ENCODE results near the gene TFF2. TPM values are rescaled to one million over a fixed set of nuclear protein-coding genes. Genes with fewer than 3 reads are reported as not detected.

The TFF2 gene, protein sequence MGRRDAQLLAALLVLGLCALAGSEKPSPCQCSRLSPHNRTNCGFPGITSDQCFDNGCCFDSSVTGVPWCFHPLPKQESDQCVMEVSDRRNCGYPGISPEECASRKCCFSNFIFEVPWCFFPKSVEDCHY
- polyA plus RNA-seq (ENCODE audit: insufficient read length): not detected

DNA sequence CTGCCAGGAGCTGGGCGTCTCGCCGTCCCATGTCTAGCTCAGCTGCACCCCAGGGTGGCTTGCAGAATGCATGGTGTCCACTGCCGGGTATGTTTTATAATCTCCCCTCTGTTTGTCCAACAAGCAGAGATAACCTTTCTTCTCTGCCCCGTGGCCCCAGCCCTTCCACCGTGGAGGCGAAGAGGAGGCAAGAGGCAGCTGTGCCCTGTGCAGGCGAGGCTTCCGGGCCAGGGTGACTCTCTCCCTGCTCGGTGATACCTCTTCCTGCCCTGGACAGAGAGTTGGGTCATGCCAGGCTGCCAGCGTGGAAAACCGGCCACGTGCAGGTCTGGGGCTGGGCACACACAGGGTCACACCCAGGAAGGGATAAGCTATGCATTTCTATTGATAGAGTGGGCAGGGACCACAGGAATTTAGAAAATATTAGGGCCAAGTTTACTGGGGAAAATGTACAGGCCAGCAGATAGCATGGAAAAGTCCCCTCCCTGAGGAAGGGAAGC, at the start of gene TFF2:
Gene TFF2 (minus strand): TSS at position 68 of the 500 bp plus-strand sequence. CDS start 37 bp downstream, at position 31.
- DNase-seq (ENCODE audit: low read depth): no peak

DNA sequence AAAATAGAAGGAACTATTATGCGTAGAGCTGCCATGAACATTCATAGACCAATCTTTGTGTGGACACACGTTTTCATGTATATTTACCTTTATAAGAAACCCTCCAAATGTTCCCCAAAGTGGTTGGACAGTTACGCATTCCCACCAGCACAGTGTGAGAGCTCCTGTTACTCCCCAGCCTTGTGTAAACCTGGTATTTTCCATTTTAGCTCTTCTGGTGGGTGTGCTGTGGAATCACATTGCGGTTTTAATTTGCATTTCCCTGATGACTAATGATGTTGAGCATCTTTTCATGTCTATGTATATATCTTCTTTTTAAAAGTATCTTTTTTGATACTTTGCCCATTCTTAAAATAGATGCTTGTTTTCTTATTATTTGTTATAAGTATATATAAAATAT, 49.7 kb upstream of the TFF2 start:
- no peak for DNase-seq (ENCODE audit: low read depth)

DNA sequence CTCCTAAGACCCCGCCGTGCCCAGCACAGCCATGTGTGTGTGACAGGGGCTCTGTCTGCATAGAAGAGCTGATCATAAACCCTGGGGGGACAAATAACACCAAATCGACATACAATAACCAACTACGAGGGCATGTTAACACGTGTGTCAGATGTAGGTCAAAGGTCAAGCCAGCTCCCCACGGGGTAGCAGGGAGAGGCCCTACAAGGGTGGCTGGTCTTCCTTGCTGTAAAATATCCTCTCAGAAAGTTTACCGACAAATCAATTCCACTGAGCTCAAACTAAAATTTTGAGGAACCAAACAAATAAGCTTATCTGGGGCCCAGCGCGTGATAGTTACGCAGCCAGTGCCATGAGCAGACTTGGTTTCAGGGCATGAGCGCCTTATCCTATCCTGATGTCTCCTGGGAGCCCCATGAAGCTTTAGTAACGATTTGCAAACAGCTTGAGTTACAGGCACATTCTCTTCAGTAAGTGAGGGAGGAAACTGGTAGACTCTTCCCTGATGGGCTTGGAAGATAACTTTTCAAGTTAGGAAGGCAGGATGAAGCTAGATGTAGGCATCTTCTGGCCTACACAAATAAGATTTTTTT, 47.7 kb upstream of the TFF2 start:
- DNase-seq (ENCODE audit: low read depth): no peak

DNA sequence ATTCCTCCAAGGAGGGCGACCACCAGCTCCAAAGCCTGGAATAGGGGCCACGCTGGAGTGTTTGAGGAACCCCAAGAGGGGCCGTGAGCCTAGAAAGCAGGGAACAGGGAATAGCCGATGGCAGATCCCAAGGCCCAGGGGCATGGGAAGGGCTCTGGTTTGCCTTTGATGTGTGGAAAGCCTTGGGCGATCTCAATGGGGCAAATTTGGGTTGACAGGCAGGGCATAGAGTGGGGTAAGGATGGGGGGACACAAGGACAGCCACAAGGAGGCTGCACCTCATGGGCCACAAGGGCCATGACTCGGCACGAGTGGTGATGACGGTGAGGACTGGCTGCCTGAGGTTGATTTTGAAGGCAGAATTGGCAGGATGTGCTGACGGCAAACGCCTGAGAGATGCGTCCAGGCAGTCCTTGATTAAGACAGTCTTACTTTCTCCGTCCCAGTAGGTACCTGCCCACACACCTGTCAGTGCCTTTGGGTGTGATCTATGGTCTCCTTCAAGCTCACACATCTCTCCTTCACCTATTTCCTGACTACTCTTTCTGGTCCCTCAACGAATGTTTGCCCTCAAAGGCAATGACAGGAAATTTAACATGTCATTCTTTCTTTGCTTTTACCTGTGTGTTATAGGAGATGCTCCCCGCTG, 47.1 kb upstream of the TFF2 start:
- DNase-seq (ENCODE audit: low read depth): no peak

DNA sequence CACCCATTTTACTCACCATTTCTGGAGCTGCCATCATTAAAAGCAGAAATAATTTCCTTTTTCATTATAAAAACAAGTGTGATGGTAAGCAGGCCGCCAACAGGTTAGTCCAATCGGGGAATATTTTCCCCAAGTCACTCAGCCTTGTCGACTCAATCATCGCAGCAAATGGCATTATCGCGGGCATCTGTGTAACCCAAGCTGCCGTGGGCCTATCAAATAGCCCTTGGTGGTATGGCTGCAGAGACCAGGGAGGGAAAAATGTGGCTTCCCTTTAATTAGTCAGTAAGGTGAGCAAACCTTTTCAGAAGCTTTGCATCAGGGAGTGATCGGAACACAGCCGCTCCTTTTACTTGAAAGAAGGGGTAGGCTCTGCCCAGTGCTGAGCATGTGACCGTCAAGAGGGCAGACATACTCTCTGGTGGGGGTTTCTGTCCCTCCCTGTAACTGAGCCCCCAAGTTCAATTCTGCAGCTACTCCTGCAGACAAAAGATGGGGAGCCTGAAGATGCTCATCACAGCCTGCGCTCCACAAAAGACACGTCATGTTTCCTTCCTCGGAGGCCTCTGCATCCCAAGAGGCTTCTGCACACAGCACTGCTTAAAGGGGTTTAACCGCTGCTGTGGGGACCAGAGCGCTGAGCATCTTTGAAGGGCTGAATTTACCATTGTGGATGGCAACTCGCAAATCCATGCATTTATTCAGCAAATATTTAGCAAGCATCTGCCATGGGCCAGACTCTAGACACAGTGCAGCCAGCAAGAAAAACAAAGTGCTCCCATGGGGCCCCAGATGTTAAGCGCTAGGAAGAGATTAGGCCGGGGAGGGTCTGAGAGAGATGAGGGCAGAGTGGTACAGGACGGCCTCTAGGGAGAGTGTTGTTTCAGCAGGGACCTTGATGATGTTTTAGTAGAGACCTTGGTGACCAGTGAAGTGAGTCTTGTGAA, 46.3 kb upstream of the TFF2 start:
- DNase-seq (ENCODE audit: low read depth): no peak

DNA sequence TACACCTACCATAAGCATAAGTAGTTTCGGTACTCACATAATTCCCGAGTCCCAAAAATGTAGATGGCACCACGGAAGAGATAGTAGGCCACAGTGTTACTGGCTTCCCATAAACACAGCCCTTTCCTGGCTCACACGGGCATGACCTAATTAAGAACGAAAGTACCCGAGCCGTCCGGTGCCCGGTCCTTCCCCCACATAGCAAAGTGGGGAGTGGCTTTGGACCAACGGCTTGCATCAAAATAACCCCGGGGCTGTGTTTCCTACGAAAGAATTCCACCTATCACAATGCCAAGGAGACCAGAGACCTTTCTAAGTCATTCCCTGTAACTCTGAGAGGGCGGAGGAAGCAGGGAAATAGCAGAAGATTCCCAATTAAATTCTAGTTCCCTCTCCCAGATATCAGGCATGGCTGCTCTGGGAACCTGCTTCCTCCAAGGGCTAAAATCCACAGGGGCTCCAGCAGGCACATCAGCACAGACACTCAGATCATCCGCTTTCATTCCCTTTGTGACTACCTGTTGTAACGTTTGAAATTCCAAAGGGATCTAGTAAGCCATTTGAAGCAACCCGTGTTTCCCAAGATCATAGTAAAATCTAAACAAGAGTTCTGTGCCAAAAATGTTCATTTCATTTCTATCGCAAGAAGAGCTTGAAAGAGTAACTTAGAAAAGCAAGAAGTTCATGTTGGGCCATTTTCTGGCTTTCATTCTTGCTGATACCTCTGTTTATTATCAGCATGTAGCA, 45.3 kb upstream of the TFF2 start, which contains the start of gene TMPRSS3:
Gene TMPRSS3 (minus strand): TSS at position 148 of the 747 bp plus-strand sequence. CDS start 635 bp downstream, outside the sequence.
- no peak for DNase-seq (ENCODE audit: low read depth)

DNA sequence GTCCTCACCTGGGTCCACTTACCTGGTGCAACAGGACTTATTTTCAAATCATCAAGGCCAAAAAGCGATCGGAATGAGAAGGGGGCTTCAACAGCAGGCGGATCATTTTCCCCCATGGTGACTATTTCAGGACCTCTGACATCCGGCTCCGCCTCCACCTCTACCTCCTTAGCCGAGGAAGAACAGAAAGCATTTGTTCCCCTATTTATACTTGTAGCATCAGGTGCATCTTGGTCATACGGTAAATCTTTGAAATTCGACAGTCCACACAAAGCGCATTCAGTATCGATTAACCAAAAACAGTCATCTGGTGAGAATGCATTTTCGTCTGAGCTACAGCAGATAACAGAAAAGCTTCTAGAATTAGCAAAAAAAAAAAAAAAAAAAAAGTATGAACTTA, 44.5 kb upstream of the TFF2 start:
- DNase-seq (ENCODE audit: low read depth): no peak

DNA sequence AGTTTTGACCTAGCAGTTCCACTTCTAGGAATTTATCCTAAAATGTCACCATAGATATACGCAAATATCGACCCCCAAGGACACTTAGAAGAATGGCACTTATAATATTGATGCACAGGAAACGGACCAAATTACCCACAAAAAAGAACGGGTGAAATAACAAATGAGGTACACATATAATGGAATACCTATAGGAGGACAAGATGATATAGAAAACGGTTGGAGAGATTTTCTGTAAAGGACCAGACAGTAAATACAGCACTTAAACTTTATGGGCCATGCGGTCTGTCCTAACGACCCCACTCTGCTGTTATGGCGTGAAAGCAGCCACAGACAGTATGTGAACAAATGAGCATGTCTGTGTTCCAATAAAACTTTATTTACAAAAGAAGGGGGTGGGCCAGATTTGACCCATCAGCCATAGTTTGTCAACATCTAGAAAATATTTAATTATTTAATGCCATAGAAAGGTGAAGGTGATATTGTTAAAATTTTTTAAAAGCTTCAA, 42.7 kb upstream of the TFF2 start:
- no peak for DNase-seq (ENCODE audit: low read depth)

DNA sequence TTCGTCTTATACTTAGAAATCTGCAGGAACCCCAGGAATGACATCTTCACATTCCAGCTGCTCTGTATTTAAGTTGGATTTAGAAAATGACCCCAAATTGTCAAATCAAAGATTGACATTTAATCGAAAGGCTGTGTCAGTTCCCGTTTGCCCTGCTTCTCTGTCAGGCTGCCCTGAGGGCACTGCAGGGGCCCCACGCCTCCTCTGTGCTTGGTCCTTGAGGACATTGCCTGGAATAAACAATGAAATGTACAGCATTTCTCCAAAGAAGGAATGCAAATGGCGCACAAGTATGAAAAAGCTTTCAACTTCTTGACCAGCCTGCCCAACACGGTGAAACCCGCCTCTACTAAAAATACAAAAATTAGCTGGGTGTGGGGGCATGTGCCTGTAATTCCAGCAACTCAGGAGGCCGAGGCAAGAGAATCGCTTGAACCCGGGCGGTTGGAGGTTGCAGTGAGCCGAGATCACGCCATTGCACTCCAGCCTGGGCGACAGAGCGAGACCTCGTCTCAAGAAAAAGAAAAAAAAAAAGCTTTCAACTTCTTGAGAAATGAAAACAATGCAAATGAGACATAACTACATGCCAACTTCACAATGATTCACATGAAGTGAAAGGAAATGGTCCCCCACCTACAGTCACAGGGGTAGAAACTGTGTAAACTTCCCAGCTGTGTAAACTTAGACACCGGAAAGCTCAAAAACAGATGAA, 42.1 kb upstream of the TFF2 start:
- no peak for DNase-seq (ENCODE audit: low read depth)

DNA sequence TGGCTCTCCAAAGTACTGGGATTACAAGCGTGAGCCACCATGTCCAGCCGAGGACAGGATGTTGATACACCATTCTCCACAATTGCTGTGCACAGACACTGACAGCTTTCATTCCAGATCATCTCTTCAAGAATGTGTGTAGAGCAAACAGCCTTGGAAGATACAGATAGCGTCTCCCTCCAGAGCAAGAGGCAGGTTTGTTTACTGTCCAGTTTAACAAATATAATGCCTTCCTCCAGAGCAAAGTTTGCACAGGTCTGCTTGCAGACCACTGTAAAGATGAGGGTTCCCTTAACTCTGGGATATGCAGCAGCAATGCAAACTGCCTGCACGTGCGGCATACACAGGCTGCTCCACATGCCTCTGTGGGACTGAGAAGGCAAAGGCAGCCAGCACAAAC, 40.5 kb upstream of the TFF2 start:
- no peak for DNase-seq (ENCODE audit: low read depth)

DNA sequence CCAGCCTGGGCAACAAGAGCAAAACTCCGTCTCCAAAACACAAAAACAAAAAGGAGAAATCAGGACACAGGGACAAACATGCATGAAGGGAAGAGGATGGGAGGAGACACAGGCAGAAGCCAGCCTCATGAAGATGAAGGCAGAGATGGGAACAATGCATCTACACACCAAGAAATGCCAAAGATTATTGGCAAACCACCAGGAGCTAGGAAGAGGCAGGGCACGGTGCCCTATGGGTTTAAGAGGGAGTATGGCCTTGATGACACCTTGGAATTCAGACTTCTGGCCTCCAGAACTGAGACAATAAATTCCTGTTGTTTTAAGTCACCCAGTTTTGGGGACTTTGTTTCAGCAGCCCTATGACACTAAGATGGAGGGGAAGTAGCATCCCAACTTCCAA, 39.9 kb upstream of the TFF2 start:
- no peak for DNase-seq (ENCODE audit: low read depth)

DNA sequence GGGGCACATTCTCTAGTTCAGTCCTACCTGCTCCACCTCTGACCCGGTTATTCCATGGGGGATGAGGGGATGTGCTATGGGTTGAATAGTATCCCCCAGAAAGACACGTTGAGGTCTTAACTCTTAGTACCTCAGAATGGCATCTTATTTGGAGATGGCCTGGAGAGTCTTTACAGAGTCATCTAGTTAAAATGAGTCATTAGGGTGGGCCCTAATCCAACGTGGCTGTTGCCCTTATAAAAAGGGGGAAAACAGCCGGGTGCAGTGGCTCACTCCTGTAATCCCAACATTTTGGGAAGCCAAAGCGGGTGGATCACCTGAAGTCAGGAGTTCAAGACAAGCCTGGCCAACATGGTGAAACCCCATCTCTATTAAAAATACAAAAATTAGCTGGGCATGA, 39.4 kb upstream of the TFF2 start:
- DNase-seq (ENCODE audit: low read depth): no peak

DNA sequence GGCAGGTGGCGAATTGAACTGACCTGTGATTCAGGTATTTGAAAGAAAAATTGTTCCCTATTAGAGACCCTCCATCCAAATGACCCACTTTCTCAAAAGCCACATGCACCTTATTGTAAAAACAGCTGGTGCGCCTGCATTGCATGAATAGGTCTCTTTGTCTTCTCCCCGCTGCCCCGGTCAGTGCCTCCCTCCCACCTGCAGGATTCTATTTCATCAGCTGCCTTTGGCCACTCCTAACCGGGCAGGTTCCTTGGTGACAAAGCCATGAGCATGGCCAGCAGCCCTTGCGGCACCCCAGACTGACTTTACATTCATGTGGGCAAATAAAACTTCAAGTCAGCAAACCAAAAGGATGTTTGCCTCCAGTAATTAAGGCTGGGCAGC, 38.6 kb upstream of the TFF2 start:
- no peak for DNase-seq (ENCODE audit: low read depth)

DNA sequence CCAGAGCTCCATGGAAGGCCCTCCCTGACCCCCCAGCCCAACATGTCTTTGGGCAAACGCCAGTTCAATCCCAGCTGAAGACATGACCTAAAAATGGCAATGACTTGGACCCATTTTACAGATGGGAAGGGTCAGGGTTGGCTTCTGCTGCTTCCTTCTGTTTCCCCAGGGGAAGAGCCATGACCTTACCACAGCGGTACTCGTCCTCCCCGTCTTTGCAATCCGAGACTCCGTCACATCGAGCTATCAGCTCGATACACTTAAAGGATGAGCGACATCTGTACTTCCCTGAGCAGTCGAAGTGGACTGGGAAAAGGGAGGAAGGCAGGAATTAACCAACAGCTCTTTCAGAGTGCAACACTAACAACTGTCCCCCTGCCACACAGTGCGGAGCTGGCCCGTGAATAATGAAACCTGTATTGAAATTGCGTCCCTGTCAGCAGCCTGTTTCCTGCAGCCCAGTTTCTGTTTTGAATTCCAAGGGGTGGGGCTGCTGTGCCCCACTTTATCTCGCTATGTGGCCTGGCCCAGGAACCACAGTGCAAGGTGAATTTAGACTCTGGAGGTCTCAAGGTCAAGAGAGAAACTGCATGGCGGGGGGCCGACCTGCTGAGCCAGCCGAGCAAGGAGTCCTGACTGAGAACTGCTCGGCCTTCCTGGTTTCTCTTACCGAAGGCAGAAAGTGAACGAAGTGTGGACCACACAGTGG, 38.1 kb upstream of the TFF2 start:
- no peak for DNase-seq (ENCODE audit: low read depth)

DNA sequence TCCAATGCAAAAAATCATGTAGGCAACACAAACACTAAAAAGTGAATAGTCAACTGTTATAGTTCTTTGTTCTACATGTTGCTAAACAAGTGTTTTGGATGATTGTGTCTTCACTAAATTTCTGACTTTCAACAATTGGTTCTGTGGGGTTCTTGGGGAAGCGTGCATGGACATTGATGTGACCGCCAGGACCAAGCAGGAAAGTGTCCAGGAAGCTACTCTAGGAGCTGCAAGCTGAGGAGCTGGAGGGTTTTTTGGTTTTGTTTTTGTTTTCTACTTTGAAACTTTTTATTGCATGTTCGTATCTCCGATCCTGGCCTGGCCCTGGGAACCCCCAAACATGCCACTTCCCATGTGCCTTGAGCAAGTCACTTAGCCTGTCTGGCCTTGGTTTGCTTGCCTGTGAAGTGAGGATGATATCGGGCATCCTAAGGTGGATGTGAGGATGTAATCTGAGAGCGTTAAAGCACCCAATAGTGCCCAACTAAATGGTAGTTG, 37.1 kb upstream of the TFF2 start:
- DNase-seq (ENCODE audit: low read depth): no peak

DNA sequence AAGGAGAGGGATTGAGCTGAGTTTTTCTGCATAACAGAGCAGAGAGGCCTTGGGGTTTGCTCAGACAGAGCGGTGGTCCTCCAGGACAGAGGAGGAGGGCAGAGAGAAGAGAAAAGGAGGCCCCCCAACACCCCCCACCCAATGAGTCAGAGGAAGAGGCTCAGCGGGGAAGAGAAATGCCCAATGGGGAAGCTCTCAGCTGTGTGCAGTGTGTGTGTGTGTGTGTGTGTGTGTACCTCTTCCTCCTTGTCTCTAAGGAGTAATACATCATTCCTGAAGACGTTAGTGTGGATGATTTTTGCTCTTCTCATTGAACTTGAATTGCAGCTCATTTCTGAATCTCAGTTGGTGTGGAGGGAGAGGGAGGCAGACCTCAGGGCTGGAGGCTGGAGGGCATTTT, 36.4 kb upstream of the TFF2 start:
- no peak for DNase-seq (ENCODE audit: low read depth)

DNA sequence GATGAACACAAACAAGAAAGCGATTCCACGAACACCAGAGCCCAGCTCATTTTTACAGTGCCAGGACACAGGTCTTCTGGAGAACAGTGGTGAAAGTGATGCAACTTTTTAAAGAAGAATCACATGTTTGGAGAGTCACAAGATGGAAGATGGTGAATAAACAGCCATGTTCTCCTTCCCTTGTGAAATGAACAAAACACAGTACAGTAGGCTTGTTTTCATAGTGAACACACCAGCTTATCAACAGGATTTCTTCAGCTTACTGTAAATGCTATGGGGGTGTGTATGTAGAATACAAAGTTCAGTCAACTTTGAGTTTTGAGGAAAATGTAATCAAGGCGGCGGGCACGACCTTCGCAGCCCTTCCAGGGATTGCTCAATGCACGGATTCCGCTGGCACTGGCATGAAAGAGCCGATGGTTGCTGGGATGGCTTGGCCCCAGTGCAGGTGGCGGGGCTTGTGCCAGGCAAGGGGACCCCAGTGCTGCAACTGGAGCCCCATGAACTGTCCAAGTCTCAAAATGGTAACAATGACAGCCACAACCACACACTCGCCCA, 35.3 kb upstream of the TFF2 start:
- DNase-seq (ENCODE audit: low read depth): no peak

DNA sequence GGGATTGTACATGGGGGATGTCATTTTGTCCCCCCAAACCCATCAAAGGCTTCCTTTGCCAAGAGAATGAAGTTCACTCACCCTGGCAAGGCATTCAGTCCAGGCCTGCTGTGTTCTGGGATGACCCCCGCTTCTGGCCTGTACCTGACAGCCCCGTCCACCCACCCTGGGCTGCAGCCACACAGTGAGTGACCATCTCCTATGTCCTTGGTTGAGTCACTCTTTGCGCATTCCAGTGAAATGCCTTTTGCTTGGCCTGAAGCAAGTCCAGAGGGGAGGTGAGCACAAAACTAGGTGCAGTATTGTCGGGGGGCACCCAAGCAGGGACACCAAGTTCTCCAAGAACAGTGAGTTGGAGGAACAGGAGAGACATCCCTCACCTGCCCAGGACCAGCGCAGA, 34.8 kb upstream of the TFF2 start:
- DNase-seq (ENCODE audit: low read depth): no peak

DNA sequence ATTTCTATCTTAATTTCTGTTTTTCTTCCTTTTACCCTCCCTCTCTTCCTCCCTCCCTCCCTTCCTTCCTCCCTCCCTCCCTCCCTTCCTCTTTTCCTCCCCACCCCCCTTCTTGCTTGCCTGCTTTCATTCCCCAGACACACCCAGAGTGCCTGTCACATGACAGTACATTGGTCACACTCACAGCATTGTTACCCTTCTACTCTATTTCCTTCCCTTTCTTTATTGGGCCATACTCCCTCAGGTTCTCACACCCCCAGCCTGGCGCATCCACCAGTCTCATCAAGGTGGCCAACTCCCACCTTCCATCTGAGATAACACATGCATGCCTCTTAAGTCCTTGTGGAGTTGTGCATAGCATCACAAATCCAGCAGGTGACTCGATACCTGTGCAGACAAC, 34.2 kb upstream of the TFF2 start:
- no peak for DNase-seq (ENCODE audit: low read depth)
